ENCODE measurements around the gene ICE1. TPM values are rescaled to one million over a fixed set of nuclear protein-coding genes. Genes with fewer than 3 reads are reported as not detected.
"Not testable (repeated sequence)": the region's sequence is repeated elsewhere in the genome, so short reads cannot be mapped to it uniquely, and the experiment has no call there.

Gene ICE1
- total RNA-seq, 4 donors from 2014 or later, result 19.8 to 51.9 (median 25.9) TPM

GRCh38 chr5:5405441-5405840 lies 17.0 kb upstream of the ICE1 start:
- intact Hi-C loops (cut with DNase I; ENCODE audit: low total_unique reads), result no loop called here
- H3K27ac ChIP-seq, result no peak overlapping the region
- no peak for TF ChIP-seq EP300 (IDR thresholded peaks at IDR 0.05; ENCODE audit: low read depth)
- no peak for TF ChIP-seq CTCF (IDR thresholded peaks at IDR 0.05)
- TF ChIP-seq POLR2A (IDR thresholded peaks at IDR 0.05), result no peak
- no peak for TF ChIP-seq POLR2AphosphoS5 (IDR thresholded peaks at IDR 0.05)
- no peak for DNase-seq
- no peak overlapping the region for H3K4me3 ChIP-seq
- no peaks in the 10 kb centered on the region for H3K4me1 ChIP-seq
- H3K27me3 ChIP-seq, result no peaks in the 10 kb centered on the region
- peaks cover 0 to 3% of the 10 kb centered on the region in 2 donors for H3K9me3 ChIP-seq
- H3K36me3 ChIP-seq, result no peaks in the 10 kb centered on the region
- in situ Hi-C loops (cut with MboI; ENCODE audit: low pct_ligation_motif_present in 1 of 4, low pct_unique_long_range_greater_than_20kb in 1 of 4, low sequenced_read_pairs in 3 of 4), result loop anchor here in 3 of 4 donors (10.0 to 25.0 kb wide), 3 partner anchors 268 to 518 kb away; partner anchors contain the start of gene ADAMTS16 (in 1 of the 3)
- WGBS, 2 donors (ENCODE audit: low coverage in 1 of 2), result 94 to 100% methylated on average over 1 of the region's 1 CpG

GRCh38 chr5:5407924-5408323 lies 14.6 kb upstream of the ICE1 start:
- TF ChIP-seq POLR2A (IDR thresholded peaks at IDR 0.05), result no peak
- TF ChIP-seq POLR2AphosphoS5 (IDR thresholded peaks at IDR 0.05), result no peak
- no peak for TF ChIP-seq EP300 (IDR thresholded peaks at IDR 0.05; ENCODE audit: low read depth)
- TF ChIP-seq CTCF (IDR thresholded peaks at IDR 0.05), result no peak
- Histone ChIP-seq H3K9me3 (peaks cover 0 to 3% of the 10 kb centered on the region in 2 donors), H3K4me3 (no peak overlapping the region), H3K36me3 (no peaks in the 10 kb centered on the region), H3K27ac (no peak overlapping the region), H3K27me3 (no peaks in the 10 kb centered on the region), H3K4me1 (no peaks in the 10 kb centered on the region)
- intact Hi-C loops (cut with DNase I; ENCODE audit: low total_unique reads) (no loop called here), in situ Hi-C loops (cut with MboI; ENCODE audit: low pct_ligation_motif_present in 1 of 4, low pct_unique_long_range_greater_than_20kb in 1 of 4, low sequenced_read_pairs in 3 of 4) (loop anchor here in 3 of 4 donors (10.0 to 25.0 kb wide), 3 partner anchors 271 to 521 kb away; partner anchors contain the start of gene ADAMTS16 (in 1 of the 3))
- no peak for DNase-seq
- WGBS, 2 donors (ENCODE audit: low coverage in 1 of 2), result 86 to 96% methylated on average over 5 of the region's 5 CpGs

GRCh38 chr5:5409151-5409810 lies 13.2 kb upstream of the ICE1 start:
- in situ Hi-C loops (cut with MboI; ENCODE audit: low pct_ligation_motif_present in 1 of 4, low pct_unique_long_range_greater_than_20kb in 1 of 4, low sequenced_read_pairs in 3 of 4), result loop anchor here in 3 of 4 donors (10.0 to 25.0 kb wide), 3 partner anchors 272 to 522 kb away; partner anchors contain the start of gene ADAMTS16 (in 1 of the 3)
- H3K9me3 ChIP-seq, result peaks cover 0 to 3% of the 10 kb centered on the region in 2 donors
- intact Hi-C loops (cut with DNase I; ENCODE audit: low total_unique reads), result no loop called here
- H3K4me3 ChIP-seq, result no peak overlapping the region
- H3K27ac ChIP-seq, result no peak overlapping the region
- H3K4me1 ChIP-seq, result no peaks in the 10 kb centered on the region
- DNase-seq, result no peak
- TF ChIP-seq POLR2A (IDR thresholded peaks at IDR 0.05) (no peak), EP300 (IDR thresholded peaks at IDR 0.05; ENCODE audit: low read depth) (no peak), CTCF (IDR thresholded peaks at IDR 0.05) (no peak), POLR2AphosphoS5 (IDR thresholded peaks at IDR 0.05) (no peak)
- H3K36me3 ChIP-seq, result no peaks in the 10 kb centered on the region
- WGBS, 2 donors (ENCODE audit: low coverage in 1 of 2), result 94% methylated on average over 4 of the region's 4 CpGs; no CpG with 5 or more reads in 1 of the 2 donors
- H3K27me3 ChIP-seq, result no peaks in the 10 kb centered on the region

- H3K36me3 ChIP-seq, H3K4me3 ChIP-seq, H3K27ac ChIP-seq, H3K4me1 ChIP-seq, H3K9me3 ChIP-seq, H3K27me3 ChIP-seq, DNase-seq: not testable (repeated sequence)
- in situ Hi-C loops (cut with MboI; ENCODE audit: low pct_ligation_motif_present in 1 of 4, low pct_unique_long_range_greater_than_20kb in 1 of 4, low sequenced_read_pairs in 3 of 4) (loop anchor here in 3 of 4 donors (10.0 to 25.0 kb wide), 3 partner anchors 269 to 527 kb away; partner anchors contain the start of gene ADAMTS16 (in 3 of the 3)), intact Hi-C loops (cut with DNase I; ENCODE audit: low total_unique reads) (loop anchor here (10.0 kb wide), 1 partner anchor 529 kb away; no protein-coding TSS in a partner anchor)
- 73 to 93% methylated on average over 5 of the region's 5 CpGs for WGBS, 2 donors (ENCODE audit: low coverage in 1 of 2)
These were observed 8.6 kb upstream of the ICE1 start for GRCh38 chr5:5413856-5414255.

All from transverse colon (tissue), 4 donors.